WTC11 (cell line): Measurements from ENCODE around the gene ZSCAN29. TPM values are rescaled to one million over a fixed set of nuclear protein-coding genes. Genes with fewer than 3 reads are reported as not detected.

Experiments
- ATAC-seq: fragments of 200-7000 bp; cut with Tn5 transposase; 2 replicates; pipeline ENCODE4 v1.10.0; 2021; ENCODE audit warnings: mild to moderate bottlenecking, moderate library complexity
- CTCF ChIA-PET: fragments of 300-600 bp; sonication (Branson Sonifier 250); formaldehyde crosslinking; loops from one replicate; lab custom pipeline; 2021; ENCODE audit warnings: antibody characterized with exemption; lab: Charles Lee
- POLR2A ChIA-PET: fragments of 350-600 bp; sonication (Branson Sonifier 250); formaldehyde crosslinking; loops from one replicate; lab custom pipeline; 2021; ENCODE audit warnings: antibody characterized with exemption; lab: Charles Lee
- DNase-seq: peaks from one replicate; pipeline ENCODE4 v3.0.0; 2021; ENCODE audit warnings: low spot score
- H3K27ac Mint-ChIP-seq: 2 replicates; pipeline ENCODE4 v1.8.0; 2021; ENCODE audit warnings: mixed read lengths
- H3K27me3 Mint-ChIP-seq: 2 replicates; pipeline ENCODE4 v1.8.0; 2021; ENCODE audit warnings: low read depth, mild to moderate bottlenecking, moderate library complexity, mixed read lengths
- H3K36me3 Mint-ChIP-seq: 2 replicates; pipeline ENCODE4 v1.8.0; 2021; ENCODE audit warnings: mixed read lengths
- H3K4me1 Mint-ChIP-seq: 2 replicates; pipeline ENCODE4 v1.8.0; 2022; ENCODE audit warnings: mixed read lengths
- H3K4me3 Mint-ChIP-seq: 2 replicates; pipeline ENCODE4 v1.8.0; 2021; ENCODE audit warnings: mild to moderate bottlenecking, moderate library complexity, mixed read lengths
- H3K9me3 Mint-ChIP-seq: 2 replicates; pipeline ENCODE4 v1.8.0; 2021; ENCODE audit warnings: mixed read lengths
- GABPB1 ChIP-seq: sonication (generic); formaldehyde crosslinking; IDR thresholded peaks from 2 replicates; pipeline ENCODE4 v1.8.1; 2023; ENCODE audit warnings: mild to moderate bottlenecking, missing genetic modification reagents
- GRHL2 ChIP-seq: fragments of 250-450 bp; sonication (Bioruptor Pico); IDR thresholded peaks from 2 replicates; pipeline ENCODE4 v1.8.0; 2022; ENCODE audit warnings: mild to moderate bottlenecking, moderate library complexity; ENCODE audit not compliant: insufficient replicate concordance, severe bottlenecking
- KAT7 ChIP-seq: sonication (generic); formaldehyde crosslinking; IDR thresholded peaks from 2 replicates; pipeline ENCODE4 v1.8.1; 2023; ENCODE audit warnings: missing genetic modification reagents, mild to moderate bottlenecking, borderline replicate concordance
- NFE2L1 ChIP-seq: sonication (generic); formaldehyde crosslinking; IDR thresholded peaks from 2 replicates; pipeline ENCODE4 v1.8.1; 2023; ENCODE audit warnings: missing genetic modification reagents
- NFYB ChIP-seq: sonication (generic); formaldehyde crosslinking; conservative IDR thresholded peaks from 2 replicates; pipeline ENCODE4 v1.8.0; 2022; ENCODE audit warnings: low read depth, missing genetic modification reagents
- SOX15 ChIP-seq: fragments of 250-450 bp; sonication (Bioruptor Pico); IDR thresholded peaks from 2 replicates; pipeline ENCODE4 v1.9.0; 2021; ENCODE audit warnings: mild to moderate bottlenecking
- SP1 ChIP-seq: sonication (generic); formaldehyde crosslinking; conservative IDR thresholded peaks from 2 replicates; pipeline ENCODE4 v1.8.1; 2022; ENCODE audit warnings: missing genetic modification reagents
- TP53 ChIP-seq: sonication (generic); formaldehyde crosslinking; IDR thresholded peaks from 2 replicates; pipeline ENCODE4 v1.8.1; 2023; ENCODE audit warnings: mild to moderate bottlenecking, missing genetic modification reagents
- ZNF121 ChIP-seq: sonication (generic); formaldehyde crosslinking; IDR thresholded peaks from 2 replicates; pipeline ENCODE4 v1.8.0; 2023; ENCODE audit warnings: missing genetic modification reagents
- ZNF138 ChIP-seq: sonication (generic); formaldehyde crosslinking; conservative IDR thresholded peaks from 2 replicates; pipeline ENCODE4 v1.8.1; 2022; ENCODE audit warnings: mild to moderate bottlenecking, moderate library complexity, missing genetic modification reagents
- ZNF219 ChIP-seq: sonication (generic); formaldehyde crosslinking; IDR thresholded peaks from 2 replicates; pipeline ENCODE4 v1.8.0; 2023; ENCODE audit warnings: missing genetic modification reagents, mild to moderate bottlenecking, borderline replicate concordance
- ZNF317 ChIP-seq: sonication (generic); formaldehyde crosslinking; IDR thresholded peaks from 2 replicates; pipeline ENCODE4 v1.8.1; 2023; ENCODE audit warnings: low read depth, mild to moderate bottlenecking, moderate library complexity, missing genetic modification reagents, borderline replicate concordance
- total RNA-seq: library from RNA; stranded (reverse); gene quantifications from 3 replicates; pipeline ENCODE4 v1.2.3, GENCODE V29; 2021
- TF ChIP-seq, protein P1 (sequence below): sonication (generic); formaldehyde crosslinking; IDR thresholded peaks from 2 replicates; pipeline ENCODE4 v1.8.0; 2023; ENCODE audit warnings: mild to moderate bottlenecking, missing genetic modification reagents
- TF ChIP-seq, protein P2 (sequence below): sonication (generic); formaldehyde crosslinking; IDR thresholded peaks from 2 replicates; pipeline ENCODE4 v1.8.1; 2023; ENCODE audit warnings: mild to moderate bottlenecking, missing genetic modification reagents, moderate library complexity
- TF ChIP-seq, protein P3 (sequence below): fragments of 250-450 bp; sonication (Bioruptor Pico); IDR thresholded peaks from 2 replicates; pipeline ENCODE4 v1.9.0; 2021; ENCODE audit warnings: mild to moderate bottlenecking, borderline replicate concordance
- TF ChIP-seq, protein P4 (sequence below): sonication (generic); formaldehyde crosslinking; IDR thresholded peaks from 2 replicates; pipeline ENCODE4 v1.8.1; 2022; ENCODE audit warnings: mild to moderate bottlenecking, missing genetic modification reagents, moderate library complexity, borderline replicate concordance
- TF ChIP-seq, protein P5 (sequence below): sonication (generic); formaldehyde crosslinking; conservative IDR thresholded peaks from 2 replicates; pipeline ENCODE4 v1.8.1; 2023; ENCODE audit warnings: mild to moderate bottlenecking, low read depth, missing genetic modification reagents, moderate library complexity

ZSCAN29 gene
- total RNA-seq, 1 experiment from 2014 or later = 39.7 TPM

DNA sequence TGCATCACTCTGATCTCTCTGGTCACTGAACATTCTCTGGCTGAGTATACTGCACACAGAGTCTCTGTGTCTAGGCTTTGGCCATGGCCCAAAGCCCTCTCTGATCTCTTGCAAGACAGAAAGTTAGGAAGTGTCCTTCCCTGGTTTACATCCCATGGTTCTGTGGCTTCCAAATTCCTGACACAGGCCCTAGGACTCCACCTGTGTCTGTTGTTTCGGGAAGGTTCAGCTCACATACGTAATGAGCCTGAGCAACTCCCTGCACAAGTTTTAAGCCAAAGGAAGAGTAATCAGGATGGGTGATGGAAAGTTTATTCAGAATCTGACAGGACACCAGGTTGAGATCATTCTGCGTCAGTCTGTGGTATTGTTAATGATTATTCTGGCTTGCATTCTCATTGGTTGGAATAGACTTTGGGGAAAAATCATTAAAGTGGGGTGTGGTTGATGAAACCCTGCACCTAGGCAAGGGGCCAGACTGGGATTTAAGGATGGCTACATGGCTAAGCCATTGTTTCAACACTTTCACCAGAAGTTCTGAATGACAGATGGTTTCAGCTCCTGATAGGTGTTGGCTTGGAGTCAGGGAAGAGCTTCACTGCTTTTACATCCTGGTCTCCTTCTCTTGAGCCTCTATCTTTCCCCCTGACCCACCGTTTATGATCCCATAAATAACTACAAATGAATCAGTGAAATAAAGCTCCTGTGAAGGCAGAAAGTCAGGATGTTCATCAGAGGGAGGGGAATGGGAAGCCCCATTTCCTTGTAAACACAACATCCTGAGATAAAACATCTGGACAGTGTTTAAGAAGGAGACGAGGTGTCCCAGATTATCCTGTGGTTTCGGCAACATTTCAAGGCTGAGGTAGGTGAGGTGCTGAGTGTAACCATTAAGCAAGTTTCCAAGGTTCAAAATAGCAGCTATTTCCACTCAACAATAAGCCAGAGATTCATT, 54.5 kb downstream of the ZSCAN29 start:
- H3K36me3 Mint-ChIP-seq = no peaks in the 10 kb centered on the region
- peaks cover 17% of the 10 kb centered on the region for H3K27me3 Mint-ChIP-seq
- H3K9me3 Mint-ChIP-seq = no peaks in the 10 kb centered on the region
- DNase-seq (no peak), ATAC-seq (no peak)
- no peak overlapping the region for H3K4me3 Mint-ChIP-seq
- no peak for TF ChIP-seq GRHL2 (CRISPR knock-in tag)
- TF ChIP-seq SOX15 (CRISPR knock-in tag) = no peak
- ChIA-PET CTCF (no interaction called here), POLR2A (no interaction called here)
- H3K4me1 Mint-ChIP-seq = 0 out of 2 replicates have a peak, but pooled peaks cover 6% of the 10 kb centered on the region
- H3K27ac Mint-ChIP-seq = no peak overlapping the region

DNA sequence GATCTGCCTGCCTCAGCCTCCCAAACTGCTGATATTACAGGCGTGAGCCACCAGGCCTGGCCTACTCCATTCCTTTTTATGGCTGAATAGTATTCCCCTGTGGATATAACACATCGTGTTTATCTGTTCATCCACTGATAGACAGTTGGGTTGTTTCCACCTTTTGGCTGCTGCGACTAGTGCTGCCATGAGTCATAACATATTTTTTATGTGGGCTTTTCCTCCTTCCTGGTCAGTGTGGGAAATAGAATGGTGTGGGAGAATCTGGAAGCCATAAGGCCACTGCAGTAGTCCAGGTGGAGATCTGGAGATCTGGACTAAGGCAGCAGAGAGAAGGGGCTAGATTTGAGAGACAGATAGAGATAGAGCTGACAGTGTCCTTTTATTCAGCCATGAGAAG, 56.7 kb downstream of the ZSCAN29 start:
- TF ChIP-seq, protein P1, sequence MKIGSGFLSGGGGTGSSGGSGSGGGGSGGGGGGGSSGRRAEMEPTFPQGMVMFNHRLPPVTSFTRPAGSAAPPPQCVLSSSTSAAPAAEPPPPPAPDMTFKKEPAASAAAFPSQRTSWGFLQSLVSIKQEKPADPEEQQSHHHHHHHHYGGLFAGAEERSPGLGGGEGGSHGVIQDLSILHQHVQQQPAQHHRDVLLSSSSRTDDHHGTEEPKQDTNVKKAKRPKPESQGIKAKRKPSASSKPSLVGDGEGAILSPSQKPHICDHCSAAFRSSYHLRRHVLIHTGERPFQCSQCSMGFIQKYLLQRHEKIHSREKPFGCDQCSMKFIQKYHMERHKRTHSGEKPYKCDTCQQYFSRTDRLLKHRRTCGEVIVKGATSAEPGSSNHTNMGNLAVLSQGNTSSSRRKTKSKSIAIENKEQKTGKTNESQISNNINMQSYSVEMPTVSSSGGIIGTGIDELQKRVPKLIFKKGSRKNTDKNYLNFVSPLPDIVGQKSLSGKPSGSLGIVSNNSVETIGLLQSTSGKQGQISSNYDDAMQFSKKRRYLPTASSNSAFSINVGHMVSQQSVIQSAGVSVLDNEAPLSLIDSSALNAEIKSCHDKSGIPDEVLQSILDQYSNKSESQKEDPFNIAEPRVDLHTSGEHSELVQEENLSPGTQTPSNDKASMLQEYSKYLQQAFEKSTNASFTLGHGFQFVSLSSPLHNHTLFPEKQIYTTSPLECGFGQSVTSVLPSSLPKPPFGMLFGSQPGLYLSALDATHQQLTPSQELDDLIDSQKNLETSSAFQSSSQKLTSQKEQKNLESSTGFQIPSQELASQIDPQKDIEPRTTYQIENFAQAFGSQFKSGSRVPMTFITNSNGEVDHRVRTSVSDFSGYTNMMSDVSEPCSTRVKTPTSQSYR (CRISPR knock-in tag) = no peak
- TF ChIP-seq KAT7 (CRISPR knock-in tag) = no peak
- no peak for TF ChIP-seq NFYB
- no peak for TF ChIP-seq TP53 (CRISPR knock-in tag)
- no peak for TF ChIP-seq ZNF317 (CRISPR knock-in tag)
- TF ChIP-seq, protein P2, sequence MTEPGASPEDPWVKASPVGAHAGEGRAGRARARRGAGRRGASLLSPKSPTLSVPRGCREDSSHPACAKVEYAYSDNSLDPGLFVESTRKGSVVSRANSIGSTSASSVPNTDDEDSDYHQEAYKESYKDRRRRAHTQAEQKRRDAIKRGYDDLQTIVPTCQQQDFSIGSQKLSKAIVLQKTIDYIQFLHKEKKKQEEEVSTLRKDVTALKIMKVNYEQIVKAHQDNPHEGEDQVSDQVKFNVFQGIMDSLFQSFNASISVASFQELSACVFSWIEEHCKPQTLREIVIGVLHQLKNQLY (CRISPR knock-in tag) = no peak
- TF ChIP-seq, protein P3, sequence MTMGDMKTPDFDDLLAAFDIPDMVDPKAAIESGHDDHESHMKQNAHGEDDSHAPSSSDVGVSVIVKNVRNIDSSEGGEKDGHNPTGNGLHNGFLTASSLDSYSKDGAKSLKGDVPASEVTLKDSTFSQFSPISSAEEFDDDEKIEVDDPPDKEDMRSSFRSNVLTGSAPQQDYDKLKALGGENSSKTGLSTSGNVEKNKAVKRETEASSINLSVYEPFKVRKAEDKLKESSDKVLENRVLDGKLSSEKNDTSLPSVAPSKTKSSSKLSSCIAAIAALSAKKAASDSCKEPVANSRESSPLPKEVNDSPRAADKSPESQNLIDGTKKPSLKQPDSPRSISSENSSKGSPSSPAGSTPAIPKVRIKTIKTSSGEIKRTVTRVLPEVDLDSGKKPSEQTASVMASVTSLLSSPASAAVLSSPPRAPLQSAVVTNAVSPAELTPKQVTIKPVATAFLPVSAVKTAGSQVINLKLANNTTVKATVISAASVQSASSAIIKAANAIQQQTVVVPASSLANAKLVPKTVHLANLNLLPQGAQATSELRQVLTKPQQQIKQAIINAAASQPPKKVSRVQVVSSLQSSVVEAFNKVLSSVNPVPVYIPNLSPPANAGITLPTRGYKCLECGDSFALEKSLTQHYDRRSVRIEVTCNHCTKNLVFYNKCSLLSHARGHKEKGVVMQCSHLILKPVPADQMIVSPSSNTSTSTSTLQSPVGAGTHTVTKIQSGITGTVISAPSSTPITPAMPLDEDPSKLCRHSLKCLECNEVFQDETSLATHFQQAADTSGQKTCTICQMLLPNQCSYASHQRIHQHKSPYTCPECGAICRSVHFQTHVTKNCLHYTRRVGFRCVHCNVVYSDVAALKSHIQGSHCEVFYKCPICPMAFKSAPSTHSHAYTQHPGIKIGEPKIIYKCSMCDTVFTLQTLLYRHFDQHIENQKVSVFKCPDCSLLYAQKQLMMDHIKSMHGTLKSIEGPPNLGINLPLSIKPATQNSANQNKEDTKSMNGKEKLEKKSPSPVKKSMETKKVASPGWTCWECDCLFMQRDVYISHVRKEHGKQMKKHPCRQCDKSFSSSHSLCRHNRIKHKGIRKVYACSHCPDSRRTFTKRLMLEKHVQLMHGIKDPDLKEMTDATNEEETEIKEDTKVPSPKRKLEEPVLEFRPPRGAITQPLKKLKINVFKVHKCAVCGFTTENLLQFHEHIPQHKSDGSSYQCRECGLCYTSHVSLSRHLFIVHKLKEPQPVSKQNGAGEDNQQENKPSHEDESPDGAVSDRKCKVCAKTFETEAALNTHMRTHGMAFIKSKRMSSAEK (CRISPR knock-in tag) = no peak
- no peak for TF ChIP-seq ZNF138
- no peak for TF ChIP-seq SP1
- TF ChIP-seq NFE2L1 (CRISPR knock-in tag) = no peak
- no peak for TF ChIP-seq ZNF121 (CRISPR knock-in tag)
- no peak for TF ChIP-seq GABPB1
- H3K27ac Mint-ChIP-seq = no peak overlapping the region
- no peak overlapping the region for H3K4me3 Mint-ChIP-seq
- 0 out of 2 replicates have a peak, but pooled peaks cover 6% of the 10 kb centered on the region for H3K4me1 Mint-ChIP-seq
- POLR2A ChIA-PET = no interaction called here
- peaks cover 14% of the 10 kb centered on the region for H3K27me3 Mint-ChIP-seq
- CTCF ChIA-PET = no interaction called here
- ATAC-seq (no peak), DNase-seq (no peak)
- H3K9me3 Mint-ChIP-seq = no peaks in the 10 kb centered on the region
- H3K36me3 Mint-ChIP-seq = no peaks in the 10 kb centered on the region

DNA sequence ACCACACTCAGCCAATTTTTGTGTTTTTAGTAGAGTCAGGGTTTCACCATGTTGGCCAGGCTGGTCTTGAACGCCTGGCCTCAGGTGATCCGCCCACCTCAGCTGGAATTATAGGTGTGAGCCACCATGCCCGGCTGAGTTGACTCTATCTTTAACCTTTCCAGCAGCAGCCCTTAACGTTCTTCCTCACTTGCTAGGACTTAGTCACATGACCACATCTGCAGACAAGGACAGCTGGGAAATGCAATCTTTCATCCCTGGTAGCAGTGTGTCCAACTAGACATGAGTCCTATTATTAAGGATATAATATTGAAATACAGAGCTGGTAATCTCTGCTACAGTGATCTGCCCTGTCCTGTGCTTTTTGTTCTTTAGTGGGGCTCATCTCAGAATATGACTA, 58.5 kb downstream of the ZSCAN29 start:
- ChIA-PET POLR2A (no interaction called here), CTCF (interaction anchor here (1.0 kb wide), 1 partner anchor 203 kb away, joined by 3 read pairs; no protein-coding TSS in a partner anchor)
- no peak overlapping the region for H3K27ac Mint-ChIP-seq
- ATAC-seq (no peak), DNase-seq (no peak)
- H3K27me3 Mint-ChIP-seq = peaks cover 14% of the 10 kb centered on the region
- no peaks in the 10 kb centered on the region for H3K9me3 Mint-ChIP-seq
- H3K4me1 Mint-ChIP-seq = 0 out of 2 replicates have a peak, but pooled peaks cover 3% of the 10 kb centered on the region
- H3K36me3 Mint-ChIP-seq = no peaks in the 10 kb centered on the region
- H3K4me3 Mint-ChIP-seq = no peak overlapping the region
- TF ChIP-seq, protein P4, sequence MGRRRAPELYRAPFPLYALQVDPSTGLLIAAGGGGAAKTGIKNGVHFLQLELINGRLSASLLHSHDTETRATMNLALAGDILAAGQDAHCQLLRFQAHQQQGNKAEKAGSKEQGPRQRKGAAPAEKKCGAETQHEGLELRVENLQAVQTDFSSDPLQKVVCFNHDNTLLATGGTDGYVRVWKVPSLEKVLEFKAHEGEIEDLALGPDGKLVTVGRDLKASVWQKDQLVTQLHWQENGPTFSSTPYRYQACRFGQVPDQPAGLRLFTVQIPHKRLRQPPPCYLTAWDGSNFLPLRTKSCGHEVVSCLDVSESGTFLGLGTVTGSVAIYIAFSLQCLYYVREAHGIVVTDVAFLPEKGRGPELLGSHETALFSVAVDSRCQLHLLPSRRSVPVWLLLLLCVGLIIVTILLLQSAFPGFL (CRISPR knock-in tag) = no peak
- TF ChIP-seq ZNF121 (CRISPR knock-in tag) = no peak
- TF ChIP-seq, protein P5, sequence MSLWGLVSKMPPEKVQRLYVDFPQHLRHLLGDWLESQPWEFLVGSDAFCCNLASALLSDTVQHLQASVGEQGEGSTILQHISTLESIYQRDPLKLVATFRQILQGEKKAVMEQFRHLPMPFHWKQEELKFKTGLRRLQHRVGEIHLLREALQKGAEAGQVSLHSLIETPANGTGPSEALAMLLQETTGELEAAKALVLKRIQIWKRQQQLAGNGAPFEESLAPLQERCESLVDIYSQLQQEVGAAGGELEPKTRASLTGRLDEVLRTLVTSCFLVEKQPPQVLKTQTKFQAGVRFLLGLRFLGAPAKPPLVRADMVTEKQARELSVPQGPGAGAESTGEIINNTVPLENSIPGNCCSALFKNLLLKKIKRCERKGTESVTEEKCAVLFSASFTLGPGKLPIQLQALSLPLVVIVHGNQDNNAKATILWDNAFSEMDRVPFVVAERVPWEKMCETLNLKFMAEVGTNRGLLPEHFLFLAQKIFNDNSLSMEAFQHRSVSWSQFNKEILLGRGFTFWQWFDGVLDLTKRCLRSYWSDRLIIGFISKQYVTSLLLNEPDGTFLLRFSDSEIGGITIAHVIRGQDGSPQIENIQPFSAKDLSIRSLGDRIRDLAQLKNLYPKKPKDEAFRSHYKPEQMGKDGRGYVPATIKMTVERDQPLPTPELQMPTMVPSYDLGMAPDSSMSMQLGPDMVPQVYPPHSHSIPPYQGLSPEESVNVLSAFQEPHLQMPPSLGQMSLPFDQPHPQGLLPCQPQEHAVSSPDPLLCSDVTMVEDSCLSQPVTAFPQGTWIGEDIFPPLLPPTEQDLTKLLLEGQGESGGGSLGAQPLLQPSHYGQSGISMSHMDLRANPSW = no peak
- no peak for TF ChIP-seq ZNF219 (CRISPR knock-in tag)
- TF ChIP-seq ZNF317 (CRISPR knock-in tag) = no peak
